ENCODE data around the gene MDFIC.
A peak's percentile ranks its signal among the peaks of the same experiment; 100 is the strongest.

MDFIC gene

DNA sequence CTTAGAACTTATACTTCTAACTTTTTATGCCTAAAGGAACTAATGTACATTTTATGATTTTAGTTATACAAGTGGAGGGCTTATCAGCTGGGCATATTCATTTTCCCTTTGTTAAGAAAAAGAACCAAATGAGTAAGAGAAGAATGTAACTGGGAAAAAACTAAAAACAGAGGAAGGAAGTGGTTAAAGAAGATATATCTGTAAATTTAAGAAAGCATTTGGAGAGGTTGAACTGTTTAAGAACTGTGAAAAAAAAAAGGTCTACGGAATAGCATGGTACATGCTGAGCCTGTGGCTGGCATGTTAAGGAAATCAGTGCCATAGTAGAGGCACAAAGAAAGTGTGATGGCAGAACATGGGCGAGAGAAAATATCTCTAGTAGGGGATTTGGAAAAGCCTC lies 6.2 kb downstream of the MDFIC start:
- DNase-seq (ENCODE audit: low read depth) = peak; percentile 7

- no peak for DNase-seq (ENCODE audit: low read depth)
Measured at GRCh38 chr7:114929570-114929969, 7.7 kb downstream of the MDFIC start.

- peak; percentile 15 for DNase-seq (ENCODE audit: low read depth)
Measured at GRCh38 chr7:114930107-114930661, 8.3 kb downstream of the MDFIC start.

- DNase-seq (ENCODE audit: low read depth) = peak; percentile 35
Measured at GRCh38 chr7:114930829-114931655, 9.1 kb downstream of the MDFIC start.

DNA sequence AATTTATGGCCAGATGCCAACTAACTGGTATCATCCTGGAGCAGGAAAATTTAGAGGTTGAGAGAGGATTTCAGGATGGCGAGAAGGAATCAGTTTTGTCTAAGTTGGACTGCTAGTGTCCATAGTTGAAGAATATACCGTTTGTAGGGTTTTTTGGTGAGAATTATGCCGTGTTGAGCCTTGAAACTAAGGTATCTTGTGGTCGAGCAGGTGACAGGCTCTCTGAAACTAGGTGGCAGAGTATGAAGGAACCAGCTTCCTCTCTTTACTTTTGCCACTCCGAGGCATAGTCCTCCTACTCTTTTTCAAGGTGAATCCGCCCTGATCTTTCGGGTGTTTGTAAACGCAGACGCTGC lies 9.7 kb downstream of the MDFIC start:
- no peak for DNase-seq (ENCODE audit: low read depth)

GRCh38 chr7:114932991-114933390 lies 11.1 kb downstream of the MDFIC start:
- DNase-seq (ENCODE audit: low read depth) = no peak

- DNase-seq (ENCODE audit: low read depth) = no peak
Measured at GRCh38 chr7:114933658-114934057, 11.8 kb downstream of the MDFIC start.

- DNase-seq (ENCODE audit: low read depth) = no peak
Measured at GRCh38 chr7:114934086-114934485, 12.2 kb downstream of the MDFIC start.

DNA sequence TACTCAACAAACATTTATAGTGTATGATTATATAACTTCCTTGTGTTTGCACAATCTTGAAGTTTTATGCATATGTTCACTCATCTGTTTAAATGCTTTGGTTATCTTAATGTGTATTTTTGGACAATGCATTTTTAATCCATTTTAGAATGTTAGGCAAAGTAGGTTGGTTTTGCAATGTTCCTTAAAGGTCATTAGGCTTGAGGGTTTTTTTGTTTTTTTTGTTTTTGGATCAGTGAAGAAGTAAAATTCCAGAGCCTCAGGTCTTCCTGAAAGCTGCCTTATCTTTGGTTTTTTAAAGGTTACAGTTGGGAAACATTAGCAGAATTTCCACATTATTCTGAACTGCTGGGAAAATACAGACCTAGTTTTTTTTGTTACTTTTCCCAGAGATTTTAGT lies 12.8 kb downstream of the MDFIC start:
- DNase-seq (ENCODE audit: low read depth) = peak; percentile 29

DNA sequence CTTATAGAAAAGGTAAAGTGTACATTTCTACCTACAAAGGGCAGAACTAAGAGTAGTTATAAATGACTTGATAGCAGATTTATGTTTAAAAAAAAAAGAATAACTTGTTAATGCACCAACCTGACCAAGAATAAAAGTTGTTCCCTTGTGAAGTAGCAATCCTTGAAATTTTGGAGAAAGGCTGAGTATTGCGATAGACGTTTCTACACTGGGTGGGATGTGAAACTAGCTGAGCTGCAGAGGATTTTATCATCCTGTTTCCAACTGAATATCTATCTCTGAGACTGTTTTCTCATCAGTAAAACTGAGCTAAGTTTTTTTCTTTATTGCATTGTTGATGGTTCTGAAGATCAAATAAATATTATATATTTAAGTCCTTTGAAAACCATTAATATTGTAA lies 14.6 kb downstream of the MDFIC start:
- no peak for DNase-seq (ENCODE audit: low read depth)

GRCh38 chr7:114937446-114937845 lies 15.6 kb downstream of the MDFIC start:
- no peak for DNase-seq (ENCODE audit: low read depth)

DNA sequence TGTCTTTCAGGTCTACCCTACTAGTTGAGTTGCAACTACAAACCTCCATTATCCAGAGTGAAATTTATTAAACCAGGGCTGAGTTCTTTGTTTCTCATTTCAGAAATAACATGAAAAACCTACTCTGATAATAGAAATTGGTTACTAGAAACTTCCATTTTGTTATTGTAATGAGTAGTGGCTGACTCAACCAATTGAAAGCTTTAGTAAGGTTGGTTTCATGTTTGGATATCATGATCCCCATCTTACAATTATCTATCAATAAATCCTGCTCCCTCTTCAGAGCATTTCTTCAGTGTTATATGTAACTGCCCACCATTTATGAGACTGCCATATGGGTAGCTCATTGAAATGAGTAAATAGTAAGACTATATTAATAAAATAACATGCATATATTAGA lies 16.9 kb downstream of the MDFIC start:
- DNase-seq (ENCODE audit: low read depth) = no peak

GRCh38 chr7:114939484-114940097 lies 17.7 kb downstream of the MDFIC start:
- DNase-seq (ENCODE audit: low read depth) = no peak

- DNase-seq (ENCODE audit: low read depth) = no peak
Measured at GRCh38 chr7:114940220-114940619, 18.3 kb downstream of the MDFIC start.

DNA sequence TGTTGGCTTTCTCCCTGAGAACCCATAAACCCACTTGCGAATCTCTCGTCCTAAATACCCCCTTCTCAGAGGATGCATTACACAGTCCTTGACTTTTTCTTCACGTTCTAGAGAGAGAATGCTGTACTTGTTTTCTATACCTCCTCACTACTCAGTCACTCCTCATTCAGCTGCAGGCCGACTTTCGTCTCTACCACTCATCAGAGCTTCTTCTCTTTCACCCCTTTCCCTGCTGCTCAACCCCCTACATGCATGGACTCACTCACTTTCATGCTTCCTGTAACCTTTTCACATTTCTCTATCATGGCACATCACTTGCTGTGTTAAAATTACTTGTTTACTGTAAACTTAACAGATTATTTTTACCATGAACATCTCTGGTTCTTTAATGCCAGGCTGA lies 19.8 kb downstream of the MDFIC start:
- DNase-seq (ENCODE audit: low read depth) = no peak

DNA sequence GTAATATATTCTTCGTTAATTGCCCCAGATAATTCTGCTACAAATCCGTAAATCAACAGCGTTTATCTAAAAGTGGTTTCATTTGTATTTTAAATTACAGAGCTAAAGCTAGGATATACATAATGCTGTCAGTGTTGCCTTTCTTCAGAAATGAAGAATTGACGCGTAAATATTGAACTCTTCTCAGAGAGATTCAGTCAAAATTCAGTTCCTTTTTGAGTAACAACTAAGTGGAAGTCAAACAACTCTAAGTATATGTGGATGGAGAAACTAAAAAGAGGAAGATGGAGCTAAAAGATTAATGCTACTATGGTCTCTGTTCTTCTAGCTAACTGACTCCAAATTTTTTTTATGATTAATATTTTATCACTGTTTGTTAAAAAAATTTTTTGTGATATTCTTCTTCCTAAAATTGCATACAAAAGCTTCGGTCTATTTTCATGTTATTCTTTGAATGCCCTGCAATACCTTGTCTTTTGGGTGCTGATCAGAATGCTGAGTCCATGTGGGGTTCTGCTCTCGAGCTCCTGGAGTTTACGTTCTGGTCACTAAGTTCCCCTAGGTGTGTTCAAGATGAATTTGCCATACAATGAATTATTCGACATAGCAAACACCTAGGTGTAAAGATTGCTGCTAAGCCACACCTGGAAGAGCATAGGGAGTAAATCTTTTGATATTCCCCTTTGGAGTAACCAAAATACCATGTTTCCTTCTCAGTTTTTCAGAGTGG lies 20.7 kb downstream of the MDFIC start:
- DNase-seq (ENCODE audit: low read depth) = no peak

- DNase-seq (ENCODE audit: low read depth) = no peak
Measured at GRCh38 chr7:114943530-114943929, 21.6 kb downstream of the MDFIC start.

DNA sequence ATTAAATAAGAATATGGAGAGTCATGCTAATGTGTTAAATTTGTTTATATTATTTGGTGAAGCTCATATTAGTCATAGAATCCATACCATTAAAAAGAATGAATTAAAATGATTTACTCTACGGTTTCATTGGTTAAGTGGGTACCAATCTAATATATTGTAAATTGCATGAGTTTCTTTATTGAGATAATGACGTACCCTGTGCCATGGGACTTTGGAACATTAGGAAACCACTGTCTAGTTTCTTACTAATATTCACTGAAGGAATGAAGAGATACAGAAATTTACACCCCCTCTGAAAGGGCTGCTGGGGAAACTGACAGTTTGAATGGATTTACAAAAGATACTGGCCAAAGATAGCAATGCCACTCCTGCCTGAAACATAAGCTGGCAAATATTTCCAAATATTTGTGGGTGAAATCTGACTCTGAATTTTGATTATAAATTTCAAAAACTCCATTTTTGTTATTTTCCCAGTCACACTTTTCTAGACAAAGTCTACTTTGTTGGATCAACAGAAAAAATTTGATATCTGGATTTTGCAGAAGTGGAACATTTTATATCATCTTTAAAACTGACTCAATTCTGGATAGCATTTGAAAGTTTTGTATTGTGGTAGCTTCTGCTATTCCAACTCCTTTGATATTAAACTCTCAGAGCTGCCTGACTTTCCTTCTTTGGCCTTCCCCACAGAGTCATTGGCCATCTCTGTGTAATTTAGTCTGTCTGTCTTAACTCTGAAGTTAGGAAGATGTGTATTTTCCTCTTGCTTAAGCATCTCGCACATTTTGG lies 22.3 kb downstream of the MDFIC start:
- peak; percentile 23 for DNase-seq (ENCODE audit: low read depth)

- DNase-seq (ENCODE audit: low read depth) = peak; percentile 91
Measured at GRCh38 chr7:114944745-114945625, 23.1 kb downstream of the MDFIC start.

GRCh38 chr7:114949231-114949630 lies 27.3 kb downstream of the MDFIC start:
- peak; percentile 78 for DNase-seq (ENCODE audit: low read depth)

GRCh38 chr7:114952296-114952695 lies 30.4 kb downstream of the MDFIC start:
- DNase-seq (ENCODE audit: low read depth) = no peak

All from EH (cell line).